ENCODE data around the gene FAM131B.

- TF ChIP-seq CTCF (IDR thresholded peaks at IDR 0.05), result no peak
- no peak for TF ChIP-seq POLR2A (IDR thresholded peaks at IDR 0.05)
These were observed 9.6 kb upstream of the FAM131B start for GRCh38 chr7:143372070-143372469.

Data from adrenal gland (tissue), 5 donors.